ENCODE results near the gene RBFOX1.

The RBFOX1 gene

DNA sequence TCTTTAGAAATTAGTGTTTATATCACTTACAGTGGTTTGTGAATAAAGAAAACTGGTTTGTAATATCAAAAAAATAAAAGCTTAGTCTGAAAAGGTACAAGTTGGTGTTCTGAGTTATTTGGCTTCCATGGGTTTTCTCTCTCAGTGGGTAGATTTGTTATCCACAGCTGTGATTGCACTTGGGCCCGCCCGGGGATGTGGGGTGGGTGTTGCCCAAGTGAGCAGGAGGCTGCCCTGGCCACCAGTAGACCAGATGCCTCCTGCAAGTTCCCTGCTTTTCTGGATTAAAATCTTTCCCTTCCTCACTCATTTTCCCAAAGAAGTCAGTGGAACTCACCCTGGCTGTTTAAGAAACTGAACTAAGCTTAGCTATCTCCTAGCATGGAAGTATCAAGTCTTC lies 380.6 kb downstream of the RBFOX1 start:
- DNase-seq = no peak

GRCh38 chr16:7714775-7715174 lies 382.1 kb downstream of the RBFOX1 start:
- DNase-seq = no peak

- DNase-seq = no peak
Observed at GRCh38 chr16:7716660-7717550, 384.3 kb downstream of the RBFOX1 start.

GRCh38 chr16:7722761-7723160 lies 390.1 kb downstream of the RBFOX1 start:
- DNase-seq = no peak

GRCh38 chr16:7731141-7731540 lies 398.5 kb downstream of the RBFOX1 start:
- no peak for DNase-seq

- DNase-seq = no peak
Observed at GRCh38 chr16:7736138-7736665, 403.6 kb downstream of the RBFOX1 start.

GRCh38 chr16:7742626-7743025 lies 410.0 kb downstream of the RBFOX1 start:
- no peak for DNase-seq

DNA sequence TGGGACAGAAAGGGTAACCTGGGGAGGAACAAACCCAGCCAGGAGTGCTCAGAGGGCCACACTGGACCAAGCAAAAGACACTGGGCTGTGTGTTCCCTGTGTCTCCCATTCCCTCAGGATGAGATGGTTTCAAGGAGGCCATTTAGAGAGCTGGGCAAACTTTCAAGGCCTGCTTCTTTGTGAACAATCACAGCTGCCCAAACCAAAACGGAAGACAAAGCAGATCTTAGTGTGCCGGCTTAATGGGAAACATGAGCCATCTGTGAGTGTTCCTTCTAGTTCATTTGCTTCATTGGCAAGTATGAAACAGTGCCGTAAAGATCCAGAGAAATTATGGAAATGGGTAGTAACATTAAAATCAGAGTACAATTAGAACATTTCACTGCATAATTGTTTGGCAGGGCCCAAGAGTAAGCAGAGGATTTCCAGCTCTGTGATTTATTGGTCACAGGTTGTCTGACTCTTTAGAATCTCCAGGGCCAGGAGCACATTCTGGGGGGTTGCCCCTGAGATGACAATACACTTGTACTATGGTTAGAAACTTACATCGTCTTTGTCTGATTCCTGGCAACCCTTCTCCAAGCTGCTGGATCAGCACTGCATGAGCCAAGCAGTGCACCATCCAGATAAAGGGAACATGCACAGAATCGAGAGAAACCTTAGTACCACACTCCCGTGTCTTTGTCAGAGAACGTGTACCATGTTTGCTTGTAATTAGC lies 412.1 kb downstream of the RBFOX1 start:
- DNase-seq = no peak

DNA sequence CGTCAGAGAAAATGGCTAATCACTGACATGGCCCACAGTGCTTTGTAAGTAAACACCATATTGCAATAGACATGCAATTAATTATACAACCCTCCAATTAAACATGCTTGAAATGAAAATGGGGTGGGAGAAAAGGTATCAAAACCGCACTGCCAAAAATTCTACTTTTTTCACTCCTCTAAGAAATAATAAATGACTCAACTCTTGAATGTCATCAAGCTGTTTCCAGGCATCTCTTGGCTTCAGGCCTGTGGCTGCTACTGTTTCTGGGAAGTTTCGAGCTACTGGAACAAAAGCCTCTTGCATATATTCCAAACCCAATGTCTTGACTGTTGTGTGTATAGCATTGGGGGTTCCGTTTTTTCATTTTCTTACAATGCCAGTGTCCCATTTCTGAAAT lies 412.6 kb downstream of the RBFOX1 start:
- no peak for DNase-seq

DNA sequence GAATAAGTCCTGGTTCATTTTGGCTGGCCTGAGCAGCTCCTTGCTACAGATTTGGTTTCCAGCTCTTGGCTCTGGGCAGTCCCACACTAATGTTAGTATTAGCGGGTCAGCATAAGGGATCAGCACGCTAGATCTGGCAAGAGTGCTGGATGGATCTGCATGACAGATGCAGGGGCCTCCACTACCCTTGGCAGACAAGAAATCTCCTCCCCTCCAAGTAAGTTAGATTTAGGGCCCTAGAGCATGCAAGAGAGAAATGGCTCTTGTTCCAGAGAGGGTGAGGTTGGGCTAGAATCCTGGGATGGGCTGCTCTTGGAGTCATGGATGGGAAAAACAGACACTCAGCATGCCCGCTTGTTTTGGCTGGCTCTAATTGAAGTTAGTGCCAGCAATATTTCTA lies 414.3 kb downstream of the RBFOX1 start:
- DNase-seq = no peak

GRCh38 chr16:7748522-7748921 lies 415.9 kb downstream of the RBFOX1 start:
- no peak for DNase-seq

DNA sequence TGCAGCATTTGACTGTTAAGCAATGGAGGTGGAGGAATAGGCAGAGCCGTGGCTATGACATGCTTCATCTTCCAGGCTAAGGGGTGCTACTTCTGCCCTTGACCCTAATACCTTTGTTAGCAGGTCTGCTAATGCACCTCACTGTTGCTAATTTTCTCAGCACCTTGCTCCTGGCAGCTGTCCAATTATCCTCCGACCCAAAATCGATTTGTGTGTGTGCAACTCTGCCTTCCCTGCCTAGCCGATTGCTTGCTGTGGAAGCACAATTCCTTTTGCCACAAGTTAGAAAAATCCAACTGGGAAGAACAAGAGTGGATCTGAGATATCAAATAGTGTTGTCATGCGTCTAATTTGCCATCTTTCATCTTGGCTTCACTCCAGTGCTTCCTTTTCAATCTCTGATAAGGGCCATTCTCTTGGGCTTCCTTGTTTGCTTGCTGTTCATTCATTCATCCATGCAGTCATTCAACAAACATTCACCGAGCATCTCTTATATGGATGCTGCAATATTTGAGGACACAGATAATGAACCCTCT lies 422.8 kb downstream of the RBFOX1 start:
- no peak for DNase-seq

All from activated naive CD4-positive, alpha-beta T cell (primary cell).